GM06990 (cell line): ENCODE measurements around the gene ZNF281.
"Not testable (repeated sequence)": the region's sequence is repeated elsewhere in the genome, so short reads cannot be mapped to it uniquely, and the experiment has no call there.

Source experiments
- DNase-seq: peaks from one replicate; pipeline ENCODE4 v3.0.0-alpha.2; 2011; ENCODE audit not compliant: insufficient read length; ENCODE audit errors: extremely low read depth
- H3K27me3 ChIP-seq: replicated peaks from 2 replicates; pipeline ENCODE4 v1.6.0; 2011; ENCODE audit warnings: low read length; ENCODE audit not compliant: control insufficient read depth, insufficient read depth
- H3K36me3 ChIP-seq: 2 replicates; pipeline ENCODE4 v1.5.1; 2011; ENCODE audit warnings: low read length; ENCODE audit not compliant: control insufficient read depth, insufficient read depth
- H3K4me3 ChIP-seq: replicated peaks from 2 replicates; pipeline ENCODE4 v1.5.1; 2011; ENCODE audit warnings: low read depth, mild to moderate bottlenecking, control low read depth, low read length
- TF ChIP-seq, protein P1 (sequence below): IDR thresholded peaks from 2 replicates; pipeline ENCODE4 v1.5.1; 2011; ENCODE audit warnings: low read length, control low read depth, mild to moderate bottlenecking, inconsistent platforms; ENCODE audit not compliant: insufficient read depth, poor library complexity, severe bottlenecking

The ZNF281 gene

DNA sequence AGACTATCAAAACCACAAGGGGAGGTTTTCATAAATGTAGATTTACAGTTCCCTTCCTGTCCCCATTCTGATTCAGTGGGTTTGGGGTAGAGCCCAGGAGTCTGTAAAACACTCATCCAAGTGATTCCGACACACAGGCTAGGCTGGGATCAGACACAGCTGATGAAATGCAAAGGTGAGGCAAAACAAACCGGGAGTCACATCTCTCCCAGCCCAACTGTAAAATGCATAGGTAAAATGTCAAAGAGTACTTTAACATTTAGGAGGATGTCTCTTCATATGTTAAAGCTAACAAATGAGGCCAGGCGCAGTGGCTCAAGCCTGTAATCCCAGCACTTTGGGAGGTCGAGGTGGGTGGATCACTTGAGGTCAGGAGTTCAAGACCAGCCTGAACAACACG, 45.0 kb downstream of the ZNF281 start:
- TF ChIP-seq, protein P1, sequence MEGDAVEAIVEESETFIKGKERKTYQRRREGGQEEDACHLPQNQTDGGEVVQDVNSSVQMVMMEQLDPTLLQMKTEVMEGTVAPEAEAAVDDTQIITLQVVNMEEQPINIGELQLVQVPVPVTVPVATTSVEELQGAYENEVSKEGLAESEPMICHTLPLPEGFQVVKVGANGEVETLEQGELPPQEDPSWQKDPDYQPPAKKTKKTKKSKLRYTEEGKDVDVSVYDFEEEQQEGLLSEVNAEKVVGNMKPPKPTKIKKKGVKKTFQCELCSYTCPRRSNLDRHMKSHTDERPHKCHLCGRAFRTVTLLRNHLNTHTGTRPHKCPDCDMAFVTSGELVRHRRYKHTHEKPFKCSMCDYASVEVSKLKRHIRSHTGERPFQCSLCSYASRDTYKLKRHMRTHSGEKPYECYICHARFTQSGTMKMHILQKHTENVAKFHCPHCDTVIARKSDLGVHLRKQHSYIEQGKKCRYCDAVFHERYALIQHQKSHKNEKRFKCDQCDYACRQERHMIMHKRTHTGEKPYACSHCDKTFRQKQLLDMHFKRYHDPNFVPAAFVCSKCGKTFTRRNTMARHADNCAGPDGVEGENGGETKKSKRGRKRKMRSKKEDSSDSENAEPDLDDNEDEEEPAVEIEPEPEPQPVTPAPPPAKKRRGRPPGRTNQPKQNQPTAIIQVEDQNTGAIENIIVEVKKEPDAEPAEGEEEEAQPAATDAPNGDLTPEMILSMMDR: no peak
- no peaks in the 10 kb centered on the region for H3K36me3 ChIP-seq
- no peak overlapping the region for H3K4me3 ChIP-seq
- H3K27me3 ChIP-seq: no peaks in the 10 kb centered on the region
- DNase-seq: no peak

DNA sequence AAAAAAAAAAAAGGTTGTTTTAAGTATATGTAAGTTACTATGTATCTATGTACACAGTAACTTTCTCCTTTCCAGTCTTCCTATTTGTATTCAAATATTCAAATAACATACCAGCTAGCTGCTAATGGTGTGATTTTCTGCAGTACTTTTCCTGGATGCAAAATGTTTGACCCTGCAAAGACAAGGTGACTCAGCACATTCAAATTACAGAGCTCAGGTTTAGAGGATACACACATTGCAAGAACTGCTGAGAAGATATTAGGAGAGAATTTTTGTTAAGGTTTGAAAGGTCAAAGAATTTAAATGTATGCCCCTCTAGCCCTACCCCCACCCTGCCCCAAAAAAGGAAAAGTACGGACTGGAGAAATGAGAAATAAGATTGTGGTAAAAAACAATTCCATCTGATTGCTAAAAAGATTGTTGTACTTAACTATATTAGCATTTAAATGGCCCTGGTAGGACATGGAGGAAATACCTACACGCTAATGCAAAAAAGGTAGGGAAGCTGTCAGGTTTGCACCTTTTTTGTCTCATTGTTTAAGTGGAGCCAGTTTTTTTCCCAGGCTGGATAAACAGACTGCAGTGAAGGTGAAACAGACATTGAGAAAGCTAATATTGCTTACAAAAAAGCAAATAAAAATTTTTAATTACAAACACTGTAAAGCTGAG, 45.6 kb downstream of the ZNF281 start:
- Histone ChIP-seq H3K27me3 (no peaks in the 10 kb centered on the region), H3K4me3 (no peak overlapping the region), H3K36me3 (no peaks in the 10 kb centered on the region)
- no peak for DNase-seq
- TF ChIP-seq, protein P1: no peak

DNA sequence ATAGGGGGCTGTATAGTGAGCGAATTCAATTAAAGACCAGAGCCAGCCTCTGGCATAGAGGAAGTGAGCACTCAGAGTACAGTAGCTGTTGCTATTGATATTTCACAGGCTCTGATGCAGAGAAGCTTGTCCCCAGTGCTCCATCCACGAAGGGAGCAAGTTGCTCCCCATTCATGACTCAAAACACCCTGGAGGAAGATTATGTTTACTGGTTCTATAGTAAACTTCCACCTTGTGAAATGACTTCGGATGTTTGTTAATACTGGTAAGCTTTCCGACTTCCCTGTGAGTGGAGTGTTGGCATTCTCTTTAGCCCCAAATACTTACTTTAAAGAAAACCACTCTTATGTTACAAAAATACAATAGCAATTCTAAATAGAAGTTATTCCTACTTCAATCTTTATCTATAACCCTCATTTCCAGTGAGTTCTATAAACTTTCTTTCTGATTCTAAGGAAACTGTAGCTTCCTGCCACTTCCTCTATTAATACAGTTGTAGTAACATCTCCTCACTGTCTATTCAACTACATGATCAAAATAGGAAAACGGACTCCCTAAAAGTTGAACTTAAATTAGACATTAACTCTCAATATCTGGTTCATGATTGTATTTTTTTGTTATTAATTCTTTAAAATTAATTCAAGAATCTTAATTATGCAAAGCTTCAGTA, 46.4 kb downstream of the ZNF281 start:
- TF ChIP-seq, protein P1: no peak
- H3K4me3 ChIP-seq: no peak overlapping the region
- no peaks in the 10 kb centered on the region for H3K27me3 ChIP-seq
- H3K36me3 ChIP-seq: no peaks in the 10 kb centered on the region
- DNase-seq: no peak

DNA sequence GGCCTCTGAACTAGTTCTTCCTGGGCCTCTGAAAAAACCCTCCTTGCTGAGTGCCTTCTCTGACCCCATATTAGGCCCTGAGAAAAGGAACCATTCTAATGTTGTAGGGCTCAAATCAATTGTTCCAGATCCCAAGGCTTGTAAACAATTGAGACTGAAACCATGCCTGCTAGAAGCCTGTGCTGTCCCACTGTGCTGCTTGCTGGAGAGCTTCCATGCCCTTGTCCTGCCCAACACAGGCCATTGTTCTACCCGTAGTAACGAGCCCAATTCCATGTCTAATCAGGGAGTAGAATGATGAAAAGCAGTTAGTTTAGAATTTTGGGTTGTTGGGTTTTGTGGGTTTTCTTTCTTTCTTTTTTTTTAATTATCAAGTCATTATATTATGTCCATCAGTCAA, 47.4 kb downstream of the ZNF281 start:
- no peak for DNase-seq
- no peak overlapping the region for H3K4me3 ChIP-seq
- no peaks in the 10 kb centered on the region for H3K27me3 ChIP-seq
- TF ChIP-seq, protein P1: no peak
- H3K36me3 ChIP-seq: no peaks in the 10 kb centered on the region

DNA sequence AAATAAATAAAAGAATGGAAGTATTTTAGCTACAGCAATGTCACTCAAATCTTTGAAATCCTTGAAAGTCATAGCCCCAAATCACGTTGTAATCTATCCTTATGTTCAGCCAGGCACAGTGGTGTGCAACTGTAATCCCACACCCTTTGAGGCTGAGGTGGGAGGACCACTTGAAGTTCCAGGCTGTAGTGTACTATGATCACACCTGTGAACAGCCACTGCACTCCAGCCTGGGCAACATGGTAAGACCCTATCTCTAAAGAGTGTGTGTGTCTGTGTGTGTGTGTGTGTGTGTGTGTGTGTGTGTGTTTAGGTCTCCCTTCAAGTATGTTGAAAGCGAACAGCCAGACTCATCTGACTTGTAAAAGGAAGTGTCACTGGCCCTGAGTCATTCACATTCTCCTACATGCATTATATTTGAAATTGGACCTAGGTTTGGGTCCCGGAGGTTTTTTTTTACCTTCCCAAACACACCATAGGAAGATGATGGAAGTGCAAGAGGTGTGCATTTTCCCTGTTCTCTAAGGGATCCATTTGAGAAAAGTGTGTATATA, 50.1 kb downstream of the ZNF281 start:
- TF ChIP-seq, protein P1: no peak
- DNase-seq: no peak
- H3K4me3 ChIP-seq: no peak overlapping the region
- no peaks in the 10 kb centered on the region for H3K36me3 ChIP-seq
- H3K27me3 ChIP-seq: no peaks in the 10 kb centered on the region

DNA sequence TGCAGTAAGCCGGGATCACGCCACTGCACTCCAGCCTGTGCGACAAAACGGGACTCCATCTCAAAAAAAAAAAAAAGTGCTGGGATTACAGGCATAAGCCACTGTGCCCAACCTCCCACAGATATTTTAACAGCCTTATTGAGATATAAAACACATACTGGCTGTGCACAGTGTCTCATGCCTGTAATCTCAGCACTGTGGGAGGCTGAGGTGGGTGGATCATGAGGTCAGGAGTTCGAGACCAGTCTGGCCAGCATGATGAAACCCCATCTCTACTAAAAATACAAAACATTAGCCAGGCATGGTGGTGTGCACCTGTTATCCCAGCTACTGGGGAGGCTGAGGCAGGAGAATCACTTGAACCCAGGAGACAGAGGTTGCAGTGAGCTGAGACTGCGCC, 51.9 kb downstream of the ZNF281 start:
- H3K4me3 ChIP-seq, H3K36me3 ChIP-seq, H3K27me3 ChIP-seq, DNase-seq: not testable (repeated sequence)
